H1 (cell line): ENCODE measurements around the gene INO80C. TPM values are rescaled to one million over a fixed set of nuclear protein-coding genes. Genes with fewer than 3 reads are reported as not detected.

Experiments
- CTCF ChIA-PET: fragments of 300-600 bp; sonication (Branson Sonifier 250); formaldehyde crosslinking; loops from one replicate; lab custom pipeline; 2021; ENCODE audit not compliant: partially characterized antibody; lab: Charles Lee
- POLR2A ChIA-PET: fragments of 300-600 bp; sonication (Branson Sonifier 250); formaldehyde crosslinking; loops from one replicate; lab custom pipeline; 2021; ENCODE audit warnings: inconsistent platforms; ENCODE audit not compliant: partially characterized antibody; lab: Charles Lee
- DNase-seq, 2 experiments: peaks; one replicate each; pipeline versions ENCODE4 v3.0.0 to v3.0.0-alpha.2; 2010 to 2022; ENCODE audit warnings: low spot score in 2 of 2, low read depth in 1 of 2, mixed read lengths in 1 of 2
- FAIRE-seq: peaks from 2 replicates; lab custom pipeline; 2011; peaks lifted over from hg19 to GRCh38; lab: Jason Lieb, UNC
- H2AFZ ChIP-seq: 2 replicates; pipeline ENCODE4 v1.8.1; 2012; ENCODE audit warnings: low read length, inconsistent platforms
- H2AK5ac ChIP-seq: 2 replicates; pipeline ENCODE4 v1.6.1; 2013; ENCODE audit warnings: low read depth, low read length
- H2BK120ac ChIP-seq: replicated peaks from 2 replicates; pipeline ENCODE3; 2013; ENCODE audit warnings: low read depth, low read length, inconsistent platforms
- H2BK12ac ChIP-seq: 2 replicates; pipeline ENCODE4 v1.6.1; 2013; ENCODE audit warnings: low read depth, low read length
- H2BK15ac ChIP-seq: 2 replicates; pipeline ENCODE4 v1.6.1; 2013; ENCODE audit warnings: low read length
- H2BK20ac ChIP-seq: 2 replicates; pipeline ENCODE4 v1.6.1; 2013; ENCODE audit warnings: low read length
- H2BK5ac ChIP-seq: 2 replicates; pipeline ENCODE4 v1.6.1; 2013; ENCODE audit warnings: low read depth, low read length
- H3K14ac ChIP-seq: 2 replicates; pipeline ENCODE4 v1.6.1; 2013; ENCODE audit warnings: inconsistent platforms; ENCODE audit not compliant: insufficient read length
- H3K18ac ChIP-seq: 2 replicates; pipeline ENCODE4 v1.6.1; 2013; ENCODE audit warnings: low read length; ENCODE audit errors: extremely low read depth
- H3K23ac ChIP-seq: 2 replicates; pipeline ENCODE4 v1.6.1; 2013; ENCODE audit warnings: inconsistent platforms; ENCODE audit not compliant: insufficient read length
- H3K23me2 ChIP-seq: 2 replicates; pipeline ENCODE4 v1.6.1; 2013; ENCODE audit warnings: low read depth, low read length
- H3K27ac ChIP-seq: 2 replicates; pipeline ENCODE4 v1.6.1; 2011; ENCODE audit warnings: low read depth, low read length, inconsistent platforms
- H3K27me3 ChIP-seq, 4 experiments: replicated peaks in 1 of 4; 1 replicate in 1 of 4; 2 replicates in 3 of 4; pipeline versions ENCODE4 v1.6.1 to v1.8.1; 2011 to 2013; ENCODE audit warnings: low read length in 3 of 4, mild to moderate bottlenecking in 3 of 4, inconsistent platforms in 2 of 4, mixed read lengths in 2 of 4, moderate library complexity in 1 of 4; ENCODE audit not compliant: control insufficient read depth in 3 of 4, insufficient read depth in 3 of 4; ENCODE audit errors: extremely low read depth in 1 of 4
- H3K36me3 ChIP-seq, 4 experiments: 2 replicates each; pipeline versions ENCODE4 v1.6.1 to v1.8.1; 2011 to 2013; ENCODE audit warnings: mild to moderate bottlenecking in 4 of 4, low read length in 3 of 4, moderate library complexity in 2 of 4, control low read depth in 1 of 4, inconsistent platforms in 1 of 4; ENCODE audit not compliant: insufficient read depth in 4 of 4, control insufficient read depth in 2 of 4
- H3K4ac ChIP-seq: replicated peaks from 2 replicates; pipeline ENCODE3; 2013; ENCODE audit warnings: low read length, low read depth, mixed read lengths, inconsistent platforms; ENCODE audit not compliant: insufficient read length
- H3K4me1 ChIP-seq, 4 experiments: replicated peaks in 1 of 4; 1 replicate in 1 of 4; 2 replicates in 3 of 4; pipeline versions ENCODE4 v1.6.1 to v1.8.1; 2011 to 2013; ENCODE audit warnings: low read length in 3 of 4, inconsistent platforms in 2 of 4, mixed read lengths in 1 of 4; ENCODE audit not compliant: insufficient read depth in 4 of 4, control insufficient read depth in 3 of 4
- H3K4me2 ChIP-seq, 2 experiments: 2 replicates each; pipeline versions ENCODE4 v1.6.1 to v1.8.1; 2011 to 2013; ENCODE audit warnings: low read depth in 2 of 2, low read length in 2 of 2, control low read depth in 1 of 2, inconsistent platforms in 1 of 2, mild to moderate bottlenecking in 1 of 2; ENCODE audit not compliant: insufficient read depth in 1 of 2
- H3K4me3 ChIP-seq, 4 experiments: fragments of 200-600, 300-600 bp in 1 of 4; sonication (generic), shearing (Covaris generic), sonication (Bioruptor Twin) in 1 of 4; 2 replicates each; pipeline versions ENCODE4 v1.5.1 to v1.8.1; 2011 to 2016; ENCODE audit warnings: low read length in 4 of 4, low read depth in 3 of 4, control low read depth in 2 of 4, inconsistent platforms in 2 of 4, mild to moderate bottlenecking in 2 of 4, mixed read lengths in 1 of 4, moderate library complexity in 1 of 4; ENCODE audit not compliant: insufficient read depth in 2 of 4; ENCODE audit errors: extremely low read depth in 1 of 4
- H3K56ac ChIP-seq: replicated peaks from 2 replicates; pipeline ENCODE3; 2013; ENCODE audit warnings: low read depth, mild to moderate bottlenecking, mixed read lengths, low read length, inconsistent platforms; ENCODE audit not compliant: insufficient read length
- H3K79me1 ChIP-seq: 2 replicates; pipeline ENCODE4 v1.6.1; 2013; ENCODE audit warnings: low read depth, low read length, control low read depth
- H3K79me2 ChIP-seq, 2 experiments: 2 replicates each; pipeline versions ENCODE4 v1.6.1 to v1.8.1; 2012 to 2013; ENCODE audit warnings: low read length in 2 of 2, mild to moderate bottlenecking in 2 of 2, inconsistent platforms in 1 of 2; ENCODE audit not compliant: insufficient read depth in 2 of 2, control insufficient read depth in 1 of 2
- H3K9ac ChIP-seq, 4 experiments: replicated peaks in 1 of 4; 1 replicate in 1 of 4; 2 replicates in 3 of 4; pipeline versions ENCODE4 v1.6.1 to v1.8.1; 2011 to 2013; ENCODE audit warnings: low read depth in 3 of 4, low read length in 3 of 4, control low read depth in 2 of 4, mild to moderate bottlenecking in 2 of 4, moderate library complexity in 2 of 4, inconsistent platforms in 1 of 4; ENCODE audit errors: extremely low read depth in 1 of 4
- H3K9me3 ChIP-seq, 2 experiments: 2 replicates each; pipeline versions ENCODE4 v1.6.1 to v1.8.1; 2012 to 2013; ENCODE audit warnings: mild to moderate bottlenecking in 2 of 2, moderate library complexity in 2 of 2, control low read depth in 1 of 2, inconsistent platforms in 1 of 2, low read depth in 1 of 2, low read length in 1 of 2, mixed read lengths in 1 of 2; ENCODE audit not compliant: insufficient read depth in 2 of 2
- H4K20me1 ChIP-seq, 2 experiments: replicated peaks in 1 of 2; 2 replicates each; pipeline versions ENCODE3 to v1.8.1; 2011 to 2013; ENCODE audit warnings: inconsistent platforms in 2 of 2, low read length in 2 of 2, mild to moderate bottlenecking in 1 of 2; ENCODE audit not compliant: insufficient read depth in 2 of 2, control insufficient read depth in 1 of 2
- H4K5ac ChIP-seq: 2 replicates; pipeline ENCODE4 v1.6.1; 2013; ENCODE audit warnings: low read length, low read depth, mixed read lengths, inconsistent platforms; ENCODE audit not compliant: insufficient read length
- H4K8ac ChIP-seq: 2 replicates; pipeline ENCODE4 v1.8.0; 2013; ENCODE audit warnings: mild to moderate bottlenecking, moderate library complexity, low read length, inconsistent platforms; ENCODE audit not compliant: insufficient read depth; ENCODE audit errors: extremely low read depth
- H4K91ac ChIP-seq: replicated peaks from 2 replicates; pipeline ENCODE3; 2013; ENCODE audit warnings: low read length, mixed read lengths, inconsistent platforms; ENCODE audit not compliant: insufficient read length
- CREB1 ChIP-seq: IDR thresholded peaks from 2 replicates; pipeline ENCODE4 v1.6.1; 2012; ENCODE audit warnings: inconsistent platforms
- SP2 ChIP-seq: IDR thresholded peaks from 2 replicates; pipeline ENCODE4 v1.6.1; 2012; ENCODE audit warnings: mild to moderate bottlenecking, low read length, inconsistent platforms
- WGBS, 2 experiments: shearing (Covaris generic) in 1 of 2; methylation state at CpG; one replicate each; pipeline versions ENCODE4 v1.1.6 to v1.1.7; 2013 to 2015; ENCODE audit warnings: low lambda C conversion rate in 2 of 2, mixed read lengths in 2 of 2, inconsistent platforms in 1 of 2, low coverage in 1 of 2, missing lambda C conversion rate in 1 of 2; ENCODE audit not compliant: insufficient replicate concordance in 2 of 2, insufficient coverage in 1 of 2, insufficient read length in 1 of 2; ENCODE audit errors: extremely low coverage in 1 of 2, missing lambda C conversion rate in 1 of 2; 5-methylcytosine and 5-hydroxymethylcytosine counted together
- polyA plus RNA-seq, 7 experiments: library from polyadenylated mRNA; depleted of rRNA in 3 of 7; stranded (reverse) in 5 of 7; unstranded in 2 of 7; fragments of >200 nt in 5 of 7; fragments of 200-250 nt in 2 of 7; gene quantifications; 1 replicate in 5 of 7; 2 replicates in 1 of 7; 4 replicates in 1 of 7; pipeline versions ENCODE4 v1.2.1 to v1.2.3, GENCODE V29; 2011 to 2013; ENCODE audit warnings: missing spikeins in 2 of 7, mixed read lengths in 2 of 7
- total RNA-seq: library from RNA; stranded (reverse); fragmentation: NEBNext Ultra II Directional; extraction: Animal tissue kit (Norgen Biotek cat#: 25700); gene quantifications from 2 replicates; pipeline ENCODE4 v1.2.1, GENCODE V29; 2021

INO80C gene
- total and polyA plus RNA-seq, 2 of the 8 experiments (the other 6 are each of a cell fraction or from before 2014, with no cell fraction given): 30.1 to 48.9 TPM

- no peak overlapping the region for H3K18ac ChIP-seq
- TF ChIP-seq SP2: no peak
- TF ChIP-seq CREB1: no peak
- no peak overlapping the region for H2BK120ac ChIP-seq
- H3K56ac ChIP-seq: no peak overlapping the region
- 88% methylated on average over 6 of the region's 6 CpGs; no CpG with 5 or more reads in 1 of the 2 experiments for WGBS, 2 experiments
- FAIRE-seq (no peak), DNase-seq (no peak)
- no peak overlapping the region for H2BK5ac ChIP-seq
- H2BK12ac ChIP-seq: no peak overlapping the region
- no peak overlapping the region for H3K4ac ChIP-seq
- H3K36me3 ChIP-seq: no peaks in the 10 kb centered on the region
- no peak overlapping the region for H2AFZ ChIP-seq
- no peaks in the 10 kb centered on the region for H3K4me1 ChIP-seq
- no peak overlapping the region for H3K23ac ChIP-seq
- H4K8ac ChIP-seq: no peak overlapping the region
- H3K9me3 ChIP-seq: no peaks in the 10 kb centered on the region
- no peak overlapping the region for H3K4me3 ChIP-seq
- no peak overlapping the region for H3K9ac ChIP-seq
- no peaks in the 10 kb centered on the region for H3K23me2 ChIP-seq
- no peak overlapping the region for H4K91ac ChIP-seq
- no peaks in the 10 kb centered on the region for H3K79me1 ChIP-seq
- H3K4me2 ChIP-seq: no peak overlapping the region
- H3K27me3 ChIP-seq: no peaks in the 10 kb centered on the region
- no peak overlapping the region for H2AK5ac ChIP-seq
- CTCF ChIA-PET: no interaction called here
- H3K14ac ChIP-seq: no peak overlapping the region
- no peak overlapping the region for H4K5ac ChIP-seq
- no peak overlapping the region for H2BK15ac ChIP-seq
- H2BK20ac ChIP-seq: no peak overlapping the region
- H4K20me1 ChIP-seq: no peaks in the 10 kb centered on the region
- POLR2A ChIA-PET: no interaction called here
- H3K27ac ChIP-seq: no peak overlapping the region
- no peaks in the 10 kb centered on the region for H3K79me2 ChIP-seq
Observed at GRCh38 chr18:35431374-35431741, 66.4 kb downstream of the INO80C start.
